ENCODE results near the gene DNAI4.

- no peak for TF ChIP-seq POLR2A (IDR thresholded peaks at IDR 0.05; ENCODE audit: low read length)
- TF ChIP-seq GATA1 (IDR thresholded peaks at IDR 0.05; ENCODE audit: low read depth, low read length): no peak
These were observed 145.7 kb downstream of the DNAI4 start for GRCh38 chr1:66778969-66779368.

Measured in erythroblast (primary cell).